GM12801 (cell line): ENCODE measurements around the gene UST.

Source experiments
- TF ChIP-seq, protein P1 (sequence below): IDR thresholded peaks from one replicate; pipeline ENCODE4 v1.5.1; 2011; ENCODE audit warnings: control low read depth; ENCODE audit not compliant: insufficient read length; ENCODE audit errors: extremely low read depth

UST gene

DNA sequence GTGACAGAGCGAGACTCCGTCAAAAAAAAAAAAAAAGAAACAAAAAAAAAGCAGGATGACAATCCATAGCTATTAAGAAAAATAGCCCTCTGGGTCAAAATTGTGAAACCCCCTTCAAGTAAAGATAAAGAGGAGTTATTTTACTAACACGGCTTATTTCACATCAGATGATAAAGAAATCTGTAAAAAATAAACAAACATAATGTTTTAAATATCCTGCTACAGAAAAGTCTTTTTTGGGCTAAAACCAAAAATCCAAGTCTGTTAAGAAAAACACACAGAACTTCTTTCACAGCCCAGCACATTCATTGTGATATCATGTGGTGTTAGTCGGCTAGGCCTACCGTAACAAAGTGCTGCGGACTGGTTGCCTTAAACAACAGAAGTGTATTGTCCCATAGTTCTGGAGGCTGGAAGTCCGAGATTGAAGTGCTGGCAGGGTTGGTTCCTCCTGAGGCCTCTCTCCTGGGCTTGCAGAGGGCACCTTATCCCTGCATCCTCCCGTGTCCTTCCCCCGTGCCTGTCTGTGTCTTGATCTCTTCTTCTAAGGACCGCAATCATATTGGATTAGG, 331.5 kb downstream of the UST start:
- TF ChIP-seq, protein P1, sequence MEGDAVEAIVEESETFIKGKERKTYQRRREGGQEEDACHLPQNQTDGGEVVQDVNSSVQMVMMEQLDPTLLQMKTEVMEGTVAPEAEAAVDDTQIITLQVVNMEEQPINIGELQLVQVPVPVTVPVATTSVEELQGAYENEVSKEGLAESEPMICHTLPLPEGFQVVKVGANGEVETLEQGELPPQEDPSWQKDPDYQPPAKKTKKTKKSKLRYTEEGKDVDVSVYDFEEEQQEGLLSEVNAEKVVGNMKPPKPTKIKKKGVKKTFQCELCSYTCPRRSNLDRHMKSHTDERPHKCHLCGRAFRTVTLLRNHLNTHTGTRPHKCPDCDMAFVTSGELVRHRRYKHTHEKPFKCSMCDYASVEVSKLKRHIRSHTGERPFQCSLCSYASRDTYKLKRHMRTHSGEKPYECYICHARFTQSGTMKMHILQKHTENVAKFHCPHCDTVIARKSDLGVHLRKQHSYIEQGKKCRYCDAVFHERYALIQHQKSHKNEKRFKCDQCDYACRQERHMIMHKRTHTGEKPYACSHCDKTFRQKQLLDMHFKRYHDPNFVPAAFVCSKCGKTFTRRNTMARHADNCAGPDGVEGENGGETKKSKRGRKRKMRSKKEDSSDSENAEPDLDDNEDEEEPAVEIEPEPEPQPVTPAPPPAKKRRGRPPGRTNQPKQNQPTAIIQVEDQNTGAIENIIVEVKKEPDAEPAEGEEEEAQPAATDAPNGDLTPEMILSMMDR: no peak

DNA sequence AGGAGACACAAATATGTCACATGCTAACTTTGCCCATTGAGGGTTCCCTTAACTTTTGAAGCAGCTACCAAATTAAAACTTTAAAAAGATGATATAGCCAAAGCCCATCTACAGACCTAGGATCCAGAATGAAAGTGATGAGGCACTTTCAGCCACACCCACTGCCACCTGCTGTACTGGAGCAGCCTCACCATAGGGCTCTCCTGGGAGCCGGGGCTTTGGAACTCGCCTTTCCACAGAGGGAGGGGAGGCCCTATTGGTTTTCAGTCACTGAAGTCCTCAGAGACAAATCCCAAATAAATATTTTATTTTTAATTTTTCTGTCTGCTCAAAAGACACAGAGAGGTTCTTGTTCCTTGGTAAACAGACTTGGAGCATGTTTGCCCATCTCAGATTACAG, 332.6 kb downstream of the UST start:
- TF ChIP-seq, protein P1: no peak

DNA sequence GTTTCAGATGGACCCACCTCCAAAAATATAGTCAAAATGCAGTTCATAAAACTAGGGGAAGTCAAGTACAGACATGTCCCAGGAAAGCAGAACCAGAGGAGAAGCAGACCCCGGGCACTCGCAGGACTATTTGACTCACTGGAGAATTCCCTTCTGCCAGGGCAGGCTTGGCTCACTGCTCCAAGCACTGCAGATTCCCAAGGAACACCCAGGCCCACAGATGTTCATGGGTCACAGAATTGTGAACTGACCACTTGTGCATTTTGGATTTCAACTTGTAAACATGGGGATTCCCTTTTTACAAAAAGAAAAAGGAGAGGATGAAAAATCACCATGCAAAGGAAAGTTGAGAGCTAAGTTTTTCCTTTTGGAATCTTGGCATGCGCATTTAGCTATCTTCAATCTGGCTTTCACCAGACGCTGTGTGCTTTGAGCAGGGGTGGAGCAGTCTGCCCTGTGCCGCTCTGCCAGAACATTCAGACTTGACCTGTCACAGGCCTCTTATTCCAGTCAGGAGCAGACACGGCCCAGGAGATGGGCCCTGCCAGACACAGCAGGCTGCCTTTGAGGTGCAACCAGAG, 333.2 kb downstream of the UST start:
- TF ChIP-seq, protein P1: no peak

DNA sequence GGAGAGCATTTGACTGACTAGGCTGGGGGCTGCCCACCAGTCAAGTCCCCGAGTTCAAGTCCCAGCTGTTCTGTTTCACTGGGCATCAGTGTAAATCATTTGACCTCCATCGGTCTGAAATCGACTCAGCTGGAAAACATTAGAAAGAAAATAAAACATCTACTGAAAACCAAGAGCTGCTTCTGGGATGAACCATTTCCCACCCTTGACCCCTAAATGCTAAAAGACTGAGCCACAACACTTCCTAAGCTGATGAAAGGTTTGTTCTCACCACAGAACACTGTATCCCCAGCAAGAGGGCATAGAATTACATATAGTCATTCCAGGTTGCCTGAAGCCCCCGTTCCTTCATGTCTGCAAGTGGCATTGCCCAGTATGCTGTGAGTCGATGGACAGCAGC, 333.7 kb downstream of the UST start:
- TF ChIP-seq, protein P1: no peak

DNA sequence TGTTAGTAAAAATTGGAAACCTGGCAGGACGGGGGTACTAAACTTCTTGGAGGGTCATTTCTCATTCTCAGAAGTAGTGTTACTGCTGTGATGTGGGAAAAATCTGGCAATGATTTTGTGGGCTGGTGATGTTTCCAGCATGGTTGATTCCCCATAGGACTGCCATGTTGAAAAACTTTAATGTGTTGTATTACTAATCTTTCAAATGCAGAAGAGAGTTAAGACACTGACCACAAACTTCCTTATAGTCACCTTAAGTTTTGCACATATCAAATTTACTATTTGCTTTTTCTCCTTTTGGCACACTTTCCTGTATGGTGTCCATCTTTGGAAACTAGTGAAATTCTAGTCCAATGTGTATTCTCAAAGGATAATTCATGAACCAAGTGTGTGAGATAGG, 334.5 kb downstream of the UST start:
- TF ChIP-seq, protein P1: no peak

DNA sequence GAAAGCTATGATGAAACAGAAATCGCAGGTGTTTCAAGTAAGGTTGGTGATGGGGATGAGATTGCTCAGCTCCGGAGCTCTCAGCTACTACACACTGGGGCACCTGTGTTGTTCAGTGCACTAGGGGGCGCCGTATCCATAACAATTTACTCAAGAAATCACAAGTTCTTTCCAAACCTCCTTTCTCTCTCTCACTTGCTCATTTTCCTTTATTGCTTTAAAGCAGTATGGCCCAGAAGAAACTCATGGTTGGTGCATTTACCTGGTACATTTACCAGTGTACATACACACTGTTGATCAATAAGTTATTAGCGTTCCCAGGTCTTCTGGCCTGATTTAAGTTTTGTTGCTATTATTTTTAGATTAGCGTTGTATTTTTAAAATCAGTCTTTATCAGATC, 335.5 kb downstream of the UST start:
- TF ChIP-seq, protein P1: no peak

DNA sequence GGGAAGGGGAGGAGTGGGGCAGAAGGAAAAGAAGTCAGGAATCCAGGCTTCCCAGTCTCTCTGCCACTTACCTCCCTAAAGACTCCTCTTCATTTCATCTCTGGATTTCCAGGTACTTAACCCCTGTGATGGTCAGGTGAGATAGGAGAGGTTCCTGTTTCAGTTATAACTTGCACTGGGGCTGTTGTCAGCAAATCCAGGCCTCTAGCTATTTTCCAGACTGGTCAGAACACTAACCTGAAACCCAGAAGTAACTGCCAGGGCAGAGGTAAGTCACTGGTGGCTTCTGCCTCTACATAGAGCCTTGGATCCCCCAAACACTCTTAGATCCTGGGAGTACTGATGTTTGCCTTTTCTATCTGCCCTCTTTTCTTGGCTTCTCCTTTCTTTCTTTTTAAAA, 337.2 kb downstream of the UST start:
- TF ChIP-seq, protein P1: no peak
